Activated CD8-positive, alpha-beta memory T cell treated with anti-CD3 and anti-CD28 coated beads for 1 hour (primary cell): ENCODE measurements around the gene GOLM1.
"Not testable (repeated sequence)": the region's sequence is repeated elsewhere in the genome, so short reads cannot be mapped to it uniquely, and the experiment has no call there.

Source experiments
- DNase-seq, 2 donors: peaks; one replicate each; pipeline ENCODE4 v3.0.0-alpha.2; 2020; ENCODE audit warnings: low read depth in 1 of 2; ENCODE audit errors: extremely low read depth in 1 of 2

The GOLM1 gene, protein sequence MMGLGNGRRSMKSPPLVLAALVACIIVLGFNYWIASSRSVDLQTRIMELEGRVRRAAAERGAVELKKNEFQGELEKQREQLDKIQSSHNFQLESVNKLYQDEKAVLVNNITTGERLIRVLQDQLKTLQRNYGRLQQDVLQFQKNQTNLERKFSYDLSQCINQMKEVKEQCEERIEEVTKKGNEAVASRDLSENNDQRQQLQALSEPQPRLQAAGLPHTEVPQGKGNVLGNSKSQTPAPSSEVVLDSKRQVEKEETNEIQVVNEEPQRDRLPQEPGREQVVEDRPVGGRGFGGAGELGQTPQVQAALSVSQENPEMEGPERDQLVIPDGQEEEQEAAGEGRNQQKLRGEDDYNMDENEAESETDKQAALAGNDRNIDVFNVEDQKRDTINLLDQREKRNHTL

DNA sequence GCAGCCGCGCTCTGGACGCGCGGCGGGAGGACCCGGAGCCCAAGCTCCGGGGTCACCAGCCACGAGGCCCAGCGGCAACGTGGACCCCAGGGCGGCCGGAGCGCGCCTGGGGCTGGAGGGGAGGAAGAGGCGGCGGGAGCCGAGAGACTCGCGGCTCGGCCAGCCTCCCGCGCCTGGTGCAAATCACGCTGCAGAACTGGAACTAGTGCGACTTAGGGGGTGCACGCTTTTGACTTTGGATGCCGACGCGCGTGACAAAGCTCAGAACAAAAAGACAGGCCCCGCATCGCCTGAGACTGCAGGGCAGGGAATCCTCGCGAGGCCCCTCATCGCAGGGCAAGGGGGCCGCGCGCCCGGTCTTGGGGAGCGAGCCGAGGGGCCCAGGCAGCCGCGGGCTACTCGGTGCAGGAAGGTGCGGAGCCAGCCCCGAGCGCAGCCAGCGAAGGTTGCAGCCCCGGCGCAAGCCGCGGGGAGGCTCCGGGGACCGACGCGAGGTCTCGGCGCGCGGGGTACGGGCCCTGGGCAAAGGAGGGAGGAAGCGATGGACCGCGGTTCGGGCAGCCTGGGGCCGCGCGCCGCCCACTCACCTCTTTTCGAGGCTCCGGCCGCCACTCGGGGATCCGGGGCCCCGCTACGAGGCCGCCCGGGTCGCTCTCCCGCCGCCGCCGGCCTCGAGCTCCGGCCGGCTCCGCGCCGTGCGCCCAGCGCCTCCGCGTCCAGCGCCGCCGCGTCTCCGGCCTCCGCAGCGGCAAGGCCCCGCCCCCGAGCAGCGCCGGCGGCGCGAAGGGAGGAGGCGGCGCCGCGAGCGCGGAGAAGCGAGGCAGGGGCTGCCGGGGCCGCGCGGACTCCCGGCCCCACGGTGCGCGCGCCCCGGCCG lies at the start of gene GOLM1:
TSS of gene GOLM1 (minus strand) at position 735 of the 877 bp plus-strand sequence. CDS start 20,238 bp downstream, outside the sequence.
- DNase-seq: no peak

- DNase-seq: not testable (repeated sequence)
Measured at GRCh38 chr9:86146671-86147070, 47.3 kb upstream of the GOLM1 start.

DNA sequence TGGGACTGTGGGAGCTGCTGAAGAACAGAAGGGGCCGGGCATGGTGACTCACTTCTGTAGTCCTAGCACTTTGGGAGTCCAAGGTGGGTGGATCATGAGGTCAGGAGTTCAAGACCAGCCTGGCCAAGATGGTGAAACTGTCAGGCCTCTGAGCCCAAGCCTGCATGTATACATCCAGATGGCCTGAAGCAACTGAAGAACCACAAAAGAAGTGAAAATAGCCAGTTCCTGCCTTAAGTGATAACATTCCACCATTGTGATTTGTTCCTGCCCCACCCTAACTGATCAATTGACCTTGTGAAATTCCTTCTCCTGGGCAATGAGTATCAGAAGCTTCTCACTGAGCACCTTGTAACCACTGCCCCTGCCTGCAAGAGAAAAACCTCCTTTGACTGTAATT lies 46.6 kb upstream of the GOLM1 start:
- not testable (repeated sequence) for DNase-seq

GRCh38 chr9:86142973-86143372 lies 43.6 kb upstream of the GOLM1 start:
- no peak for DNase-seq

- no peak for DNase-seq
Measured at GRCh38 chr9:86141843-86142242, 42.5 kb upstream of the GOLM1 start.

DNA sequence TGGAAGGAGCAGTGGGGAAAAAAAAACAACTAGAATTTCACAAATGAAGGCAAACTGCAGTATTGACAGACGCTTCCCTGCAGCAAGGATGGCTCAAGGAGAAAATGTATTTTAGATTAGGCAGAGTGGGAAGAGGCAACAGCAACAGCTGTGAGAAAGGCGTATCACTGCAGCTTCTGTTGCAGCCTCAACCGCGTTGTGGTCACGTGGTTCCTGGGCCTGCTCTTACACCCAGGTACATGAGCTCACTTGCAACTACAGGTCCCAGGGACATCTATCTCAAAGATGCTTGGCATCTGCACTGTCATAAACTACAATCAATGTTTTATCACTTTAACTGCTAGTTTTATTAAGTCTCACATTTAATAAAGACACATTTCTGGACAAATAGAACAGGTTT lies 36.0 kb upstream of the GOLM1 start:
- DNase-seq: no peak

DNA sequence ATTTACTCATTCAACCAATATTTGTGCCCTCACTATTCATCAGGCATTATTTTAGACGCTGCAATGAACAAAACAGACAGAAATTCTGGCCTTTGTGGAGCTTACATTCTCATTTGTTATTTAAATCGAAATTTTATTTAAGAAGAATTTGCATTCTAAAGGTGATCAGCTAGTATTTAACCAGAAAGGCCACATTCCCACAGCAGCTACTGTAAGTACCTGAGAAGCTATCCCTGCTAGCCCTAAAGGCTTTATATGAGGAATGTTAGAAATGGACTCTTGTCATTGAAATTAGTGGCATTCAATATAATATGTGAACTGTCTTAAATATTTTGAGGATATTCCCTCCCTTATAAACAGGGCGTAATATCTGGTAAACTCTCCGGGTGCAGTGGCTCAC lies 35.0 kb upstream of the GOLM1 start:
- no peak for DNase-seq

GRCh38 chr9:86128235-86128822 lies 29.0 kb upstream of the GOLM1 start:
- no peak for DNase-seq

GRCh38 chr9:86126998-86127972 lies 27.9 kb upstream of the GOLM1 start:
- no peak for DNase-seq

DNA sequence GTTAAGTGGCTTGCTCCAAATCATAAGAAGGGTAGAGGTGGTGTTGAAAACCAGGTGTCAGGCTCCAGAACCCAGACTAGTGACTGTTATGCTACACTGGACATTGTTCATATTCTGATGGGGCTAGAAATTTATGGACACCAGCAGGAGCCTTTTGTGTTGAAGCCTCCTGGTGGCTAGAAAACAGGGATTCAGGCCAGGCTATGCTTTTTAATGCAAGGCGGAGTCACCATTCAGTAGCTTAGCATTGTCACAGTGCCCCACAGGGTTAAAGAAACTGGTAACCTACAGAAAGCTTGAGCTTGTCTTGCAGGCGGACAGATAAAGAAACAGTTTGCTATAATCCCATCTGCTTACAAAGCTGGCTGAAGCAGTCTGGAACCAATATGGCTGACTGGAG lies 23.0 kb upstream of the GOLM1 start:
- no peak for DNase-seq

DNA sequence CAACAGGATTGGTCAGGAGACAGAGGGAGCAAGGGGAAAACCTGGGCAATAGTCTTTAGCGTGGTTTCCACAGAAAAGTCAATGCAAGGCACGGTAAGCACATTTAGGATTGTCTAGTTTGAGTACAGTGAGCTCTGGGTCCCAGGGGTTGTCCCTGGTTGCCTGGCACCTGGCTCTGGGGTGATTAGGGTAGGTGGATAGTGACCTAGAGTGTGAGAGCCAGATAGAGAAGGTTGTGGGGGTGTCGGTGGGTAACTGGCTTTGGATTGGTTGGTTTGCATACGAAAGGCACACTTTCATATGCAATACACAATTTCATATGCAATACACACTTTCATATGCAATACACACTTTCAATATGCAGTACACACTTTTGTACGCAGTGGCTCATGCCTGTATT lies 20.1 kb upstream of the GOLM1 start:
- DNase-seq: no peak

GRCh38 chr9:86116425-86116824 lies 17.1 kb upstream of the GOLM1 start:
- DNase-seq: no peak

DNA sequence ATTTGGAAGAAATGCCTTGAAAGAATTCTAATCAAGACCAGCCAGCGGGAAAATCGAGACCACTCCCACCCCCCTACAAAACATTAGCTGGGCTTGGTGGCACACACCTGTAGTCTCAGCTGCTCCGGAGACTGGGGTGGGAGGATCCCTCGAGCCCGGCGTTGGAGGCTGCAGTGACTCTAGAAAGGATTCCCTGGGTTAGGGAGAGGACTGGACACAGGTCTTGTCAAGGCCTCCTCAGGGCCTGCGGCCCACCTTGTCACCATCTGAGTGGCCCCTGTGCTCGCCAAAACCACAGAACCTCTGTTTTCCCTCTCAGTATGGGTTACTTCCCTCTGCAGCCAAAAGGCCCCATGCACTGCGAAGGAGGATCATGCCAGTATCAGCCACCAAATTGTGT lies 16.5 kb upstream of the GOLM1 start:
- no peak for DNase-seq

DNA sequence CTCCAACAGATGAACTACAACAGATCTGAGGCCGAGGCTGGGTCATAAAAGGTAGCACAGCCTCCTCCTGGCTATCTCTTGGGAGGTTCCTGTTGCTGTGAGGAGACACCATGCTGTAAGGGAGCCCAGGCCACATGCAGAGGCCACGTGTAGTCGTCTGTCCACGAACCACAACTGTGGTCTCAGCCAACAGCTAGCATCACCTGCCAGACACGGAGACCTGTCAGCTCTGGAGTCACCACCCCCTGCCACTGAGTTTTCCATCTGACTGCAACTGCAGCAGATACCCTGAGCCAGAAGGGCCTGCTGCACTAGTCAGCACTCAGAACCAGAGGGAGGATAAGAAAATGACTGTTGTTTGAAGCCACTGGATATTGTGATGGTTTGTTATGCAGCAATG lies 12.7 kb upstream of the GOLM1 start:
- DNase-seq: no peak

DNA sequence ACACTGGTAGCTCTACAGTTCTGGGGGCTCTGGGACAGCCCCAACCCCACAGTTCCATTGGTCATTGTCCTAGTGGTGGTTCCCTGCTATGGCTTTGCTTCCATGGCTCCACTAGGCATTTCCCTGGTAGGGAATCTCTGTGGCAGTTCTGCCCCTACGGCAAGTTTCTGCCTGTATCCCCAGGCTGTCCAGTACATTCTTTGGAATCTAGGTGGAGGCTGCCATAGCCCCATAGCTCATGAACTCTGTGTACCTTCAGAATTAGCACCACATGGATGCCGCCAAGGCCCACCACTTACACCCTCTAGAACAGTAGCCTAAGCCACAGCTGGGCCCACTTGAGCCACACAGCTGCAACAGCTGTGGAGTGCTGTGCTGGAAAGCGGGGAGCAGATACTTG lies 3.3 kb upstream of the GOLM1 start:
- no peak for DNase-seq

- DNase-seq: no peak
Measured at GRCh38 chr9:86099701-86100364, 475 bp upstream of the GOLM1 start.

- DNase-seq: no peak
Measured at GRCh38 chr9:86097510-86098224, 1.7 kb downstream of the GOLM1 start.

- DNase-seq: no peak
Measured at GRCh38 chr9:86096386-86096785, 3.0 kb downstream of the GOLM1 start.
